CMK (cell line): ENCODE measurements around the gene UCKL1.
A peak's percentile ranks its signal among the peaks of the same experiment; 100 is the strongest.
"Not testable (repeated sequence)": the region's sequence is repeated elsewhere in the genome, so short reads cannot be mapped to it uniquely, and the experiment has no call there.

ENCODE experiments used
- DNase-seq: peaks from one replicate; pipeline ENCODE4 v3.0.0-alpha.2; 2010; ENCODE audit warnings: low read depth

Gene UCKL1

DNA sequence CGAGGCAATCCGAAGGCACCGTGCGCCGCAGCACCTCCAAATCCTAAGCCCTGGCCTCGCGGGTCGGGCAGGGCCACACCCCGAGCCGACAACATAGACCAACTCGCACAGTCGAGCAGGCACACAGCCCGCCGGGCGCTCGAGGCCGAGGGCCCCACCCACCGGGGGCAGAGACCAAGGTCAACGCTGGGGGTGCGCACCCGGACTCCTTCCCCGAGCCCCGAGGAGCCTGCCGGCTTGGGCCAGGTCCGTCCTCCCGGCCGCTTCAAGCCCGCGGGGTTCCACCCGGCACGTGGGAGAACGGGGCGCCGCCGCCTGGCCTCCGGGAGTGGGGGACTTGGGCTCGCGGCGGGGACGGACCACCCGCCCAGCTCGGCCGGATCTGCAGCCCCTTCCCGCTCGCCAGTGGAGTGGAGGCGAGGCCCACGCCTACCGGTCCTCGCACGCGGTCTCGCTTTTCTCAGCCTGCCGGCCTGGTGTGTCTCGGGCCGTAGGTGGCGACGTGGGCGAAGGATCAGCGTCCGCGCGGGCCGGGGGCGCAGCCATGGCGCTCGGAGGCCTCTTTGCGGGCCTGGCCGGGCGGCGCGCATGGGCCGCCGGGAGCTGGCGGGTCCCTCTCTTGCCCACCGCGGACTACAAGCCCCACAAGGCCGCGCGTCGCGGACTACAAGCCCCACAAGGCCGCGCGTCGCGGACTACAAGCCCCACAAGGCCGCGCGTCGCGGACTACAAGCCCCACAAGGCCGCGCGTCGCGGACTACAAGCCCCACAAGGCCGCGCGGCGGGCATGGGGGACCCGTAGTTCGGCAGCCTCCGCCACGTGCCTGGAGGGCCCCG is at the start of gene UCKL1:
Gene UCKL1, minus strand, starts transcription at position 590 of the 837 bp plus-strand sequence. Its CDS starts 44 bp downstream, at position 546.
- peak; percentile 77 for DNase-seq

DNA sequence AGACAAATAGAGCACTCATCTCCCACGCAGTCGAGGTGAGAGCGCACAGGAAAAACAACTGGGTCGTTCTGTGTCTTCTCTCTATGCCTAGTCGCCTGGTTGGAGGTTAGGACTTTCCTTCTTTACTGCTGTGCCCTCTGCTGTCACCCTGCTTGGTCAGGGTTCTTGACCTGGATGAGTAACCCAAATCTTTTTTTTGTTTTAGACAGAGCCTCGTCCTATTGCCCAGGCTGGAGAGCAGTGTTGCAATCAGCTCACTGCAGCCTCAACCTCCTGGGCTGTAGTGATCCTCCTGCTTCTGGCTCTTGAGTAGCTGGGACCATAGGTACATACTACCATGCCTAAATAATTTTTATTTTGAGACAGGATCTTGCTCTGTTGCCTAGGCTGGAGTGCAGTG is 49.2 kb upstream of the UCKL1 start:
- DNase-seq, result no peak

GRCh38 chr20:64003960-64004725 is 47.9 kb upstream of the UCKL1 start:
- no peak for DNase-seq

GRCh38 chr20:64001607-64002011 is 45.4 kb upstream of the UCKL1 start:
- no peak for DNase-seq

DNA sequence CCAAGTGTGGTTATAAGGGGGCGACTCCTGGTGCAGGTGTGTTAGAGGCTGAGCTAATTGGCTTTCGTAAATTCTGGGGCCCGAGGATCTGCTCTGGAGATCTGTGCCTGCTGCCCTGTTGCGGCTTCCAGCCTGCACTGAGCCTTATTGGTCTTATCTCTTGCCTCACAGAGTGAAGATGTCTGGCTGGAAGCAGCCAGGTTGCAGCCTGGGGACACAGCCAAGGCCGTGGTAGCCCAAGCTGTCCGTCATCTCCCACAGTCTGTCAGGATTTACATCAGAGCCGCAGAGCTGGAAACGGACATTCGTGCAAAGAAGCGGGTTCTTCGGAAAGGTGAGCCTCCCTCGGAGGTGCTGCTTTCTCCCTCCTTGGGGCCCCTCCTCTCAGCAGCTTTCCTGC is 44.7 kb upstream of the UCKL1 start:
- no peak for DNase-seq

GRCh38 chr20:63982937-63983336 is 26.7 kb upstream of the UCKL1 start:
- DNase-seq, result no peak

GRCh38 chr20:63980806-63981728 is 24.9 kb upstream of the UCKL1 start, which contains the start of gene PRPF6:
Gene PRPF6, plus strand, starts transcription at chr20:63981132. Its CDS starts 114 bp downstream, at chr20:63981246.
- DNase-seq, result peak; percentile 94

GRCh38 chr20:63980317-63980805 is 24.1 kb upstream of the UCKL1 start:
- no peak for DNase-seq

DNA sequence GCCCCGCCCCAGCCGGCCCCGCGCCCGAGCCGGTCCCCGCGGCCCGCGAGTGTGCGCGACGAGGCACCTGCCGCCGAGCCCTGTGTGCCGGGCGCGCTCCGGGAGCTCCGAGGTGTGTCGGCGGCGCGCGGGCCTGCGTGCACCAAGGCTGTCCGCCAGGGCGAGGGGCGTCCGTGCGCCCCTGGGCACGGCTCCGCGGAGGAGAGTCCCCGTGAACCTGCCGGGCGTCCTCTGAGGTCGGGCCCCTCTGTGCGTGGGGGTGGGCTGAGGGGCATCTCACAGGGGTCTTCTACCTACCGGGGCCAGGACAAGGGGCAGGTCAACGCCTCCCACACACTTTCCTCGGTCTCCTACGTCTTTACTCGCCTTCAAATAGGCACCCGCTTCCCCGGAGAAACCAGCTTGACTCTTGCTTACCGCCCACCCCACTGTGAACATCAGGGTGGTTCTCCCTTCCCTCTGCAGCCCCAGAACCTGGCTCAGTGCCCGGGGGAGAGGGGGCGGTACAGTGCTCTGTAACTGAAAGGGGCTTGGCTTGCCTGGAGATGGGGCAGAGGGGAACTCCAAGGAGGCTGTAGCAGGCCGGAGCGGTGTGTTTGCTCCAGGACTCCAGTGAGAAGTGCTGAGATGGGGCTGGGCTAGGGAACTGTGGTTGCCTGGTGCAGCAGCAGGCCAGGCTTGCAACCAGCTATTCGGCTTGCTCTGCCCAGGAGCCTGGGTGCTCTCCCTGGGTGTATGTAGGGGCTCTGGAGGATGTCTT is 23.5 kb upstream of the UCKL1 start, which contains the start of gene SAMD10:
Gene SAMD10, minus strand, starts transcription at position 86 of the 760 bp plus-strand sequence. CDS start 175 bp downstream, outside the sequence.
- peak; percentile 85 for DNase-seq

- DNase-seq, result no peak
These were observed 23.0 kb upstream of the UCKL1 start for GRCh38 chr20:63979229-63979556.

- no peak for DNase-seq
These were observed 22.4 kb upstream of the UCKL1 start for GRCh38 chr20:63978319-63979228.

DNA sequence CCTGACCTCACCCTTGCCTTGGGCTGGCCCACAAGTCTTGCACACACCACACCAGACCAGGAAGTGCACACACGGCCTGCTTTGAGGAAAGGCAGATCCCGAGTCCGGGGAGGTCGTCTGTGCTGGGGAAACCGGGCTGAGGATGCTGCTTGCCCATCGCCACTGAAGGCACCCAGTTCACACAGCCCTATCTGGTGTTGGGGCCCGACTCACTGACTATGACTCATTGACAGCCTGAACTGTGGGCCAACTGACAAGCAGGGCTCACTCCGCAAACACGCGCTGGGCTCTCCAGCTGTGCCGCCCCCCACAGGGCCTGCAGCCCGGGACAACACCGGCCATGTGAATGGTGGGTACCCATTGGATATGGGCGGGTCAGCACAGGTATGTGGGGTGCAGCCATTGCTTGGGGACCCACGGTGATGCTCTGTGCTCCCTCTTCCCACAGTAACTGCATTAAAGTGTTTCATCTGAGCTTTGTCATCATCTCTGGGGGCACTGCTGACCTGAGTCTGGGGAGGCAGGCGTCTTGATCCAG is 21.6 kb upstream of the UCKL1 start:
- no peak for DNase-seq

- DNase-seq, result no peak
These were observed 20.9 kb upstream of the UCKL1 start for GRCh38 chr20:63976980-63977738.

GRCh38 chr20:63976511-63976910 is 20.3 kb upstream of the UCKL1 start:
- not testable (repeated sequence) for DNase-seq

DNA sequence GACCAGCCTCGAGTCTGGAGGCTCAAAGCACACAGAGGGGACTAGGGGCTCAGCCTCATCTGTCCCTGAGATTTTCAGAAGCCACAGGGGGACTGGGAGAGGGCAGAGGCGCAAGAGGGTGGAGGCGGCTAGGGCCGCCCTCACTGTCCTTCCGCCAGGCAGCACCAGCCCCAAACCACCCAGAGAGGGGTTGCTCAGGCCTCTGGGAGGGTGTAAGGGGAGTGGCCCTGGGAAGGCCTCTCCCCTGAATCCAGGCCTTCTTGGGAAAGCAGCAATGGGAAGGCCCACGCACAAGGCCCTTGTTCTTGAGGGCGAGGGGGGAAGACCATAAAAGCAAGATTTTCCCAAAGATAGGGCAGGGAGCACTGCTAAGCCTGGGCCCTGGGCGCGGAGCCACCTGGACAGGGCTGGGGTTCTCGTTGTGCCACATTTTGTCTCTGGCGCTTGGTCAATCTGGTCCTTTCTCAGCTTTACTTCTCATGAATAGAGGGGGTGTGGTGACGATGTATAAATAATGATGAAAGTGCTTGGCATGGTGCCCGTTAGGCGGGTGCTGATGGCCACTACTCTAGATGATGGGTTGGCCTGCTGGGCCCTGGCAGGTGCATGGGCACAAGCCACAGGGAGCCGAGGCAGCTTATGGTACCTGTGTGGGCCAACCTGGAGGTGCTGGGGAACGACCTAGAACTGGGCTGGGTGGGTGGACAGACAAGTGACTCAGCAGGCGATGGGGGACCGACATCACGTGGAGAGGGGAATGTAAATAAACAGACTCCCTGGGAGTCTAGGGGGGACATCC is 18.4 kb upstream of the UCKL1 start:
- no peak for DNase-seq

DNA sequence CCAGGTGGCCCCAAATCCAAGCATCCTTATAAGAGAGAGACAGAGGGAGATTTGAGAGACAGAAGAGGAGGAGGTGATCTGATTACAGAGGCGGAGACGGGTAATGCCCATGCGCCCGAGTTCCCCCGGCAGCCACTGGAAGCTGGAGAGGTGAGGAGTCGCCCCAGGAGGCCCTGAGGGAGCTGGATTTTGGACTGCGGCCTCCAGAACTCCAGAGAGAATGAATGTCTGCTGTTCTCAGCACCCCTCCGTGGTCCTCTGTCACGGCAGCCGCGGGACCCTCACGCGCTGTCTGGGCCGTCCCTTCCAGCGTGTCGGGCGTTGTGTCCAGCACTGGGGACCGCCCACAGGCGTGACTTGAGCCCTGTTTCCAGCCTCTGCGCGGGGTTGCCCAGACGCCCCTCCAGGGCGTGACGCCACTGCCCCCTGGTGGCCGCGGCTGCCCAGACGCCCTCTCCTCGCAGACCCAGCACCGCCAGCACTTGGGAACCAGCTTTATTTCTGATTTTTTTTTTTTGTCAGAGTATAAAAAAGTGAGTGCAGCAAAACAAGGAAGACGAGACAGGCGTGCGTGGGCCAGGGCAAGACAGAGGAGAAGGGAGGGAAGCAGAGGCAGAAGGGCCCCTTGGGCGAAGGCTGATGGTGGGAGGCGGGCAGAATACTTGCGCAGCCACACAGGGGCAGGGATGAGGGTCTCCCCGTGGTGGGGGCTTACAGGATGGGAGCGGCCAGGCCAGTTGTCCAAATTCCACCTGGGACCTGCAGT is 17.6 kb upstream of the UCKL1 start:
- DNase-seq, result no peak

- DNase-seq, result no peak
These were observed 16.9 kb upstream of the UCKL1 start for GRCh38 chr20:63973160-63973479.
